Nephron progenitor cell (in vitro differentiated cells): ENCODE measurements around the gene SMIM8.

Experiments used
- DNase-seq: peaks from one replicate; pipeline ENCODE4 v3.0.0; 2021
- H3K27ac Mint-ChIP-seq: 2 replicates; pipeline ENCODE4 v1.8.0; 2021; ENCODE audit warnings: mild to moderate bottlenecking, moderate library complexity, mixed read lengths
- H3K27me3 Mint-ChIP-seq: 2 replicates; pipeline ENCODE4 v1.8.0; 2021; ENCODE audit warnings: mild to moderate bottlenecking, low read depth, mixed read lengths; ENCODE audit not compliant: poor library complexity
- H3K36me3 Mint-ChIP-seq: 2 replicates; pipeline ENCODE4 v1.8.0; 2021; ENCODE audit warnings: low read depth, mixed read lengths
- H3K4me1 Mint-ChIP-seq: 2 replicates; pipeline ENCODE4 v1.8.0; 2021; ENCODE audit warnings: mixed read lengths
- H3K4me3 Mint-ChIP-seq: 2 replicates; pipeline ENCODE4 v1.8.0; 2021; ENCODE audit warnings: mild to moderate bottlenecking, moderate library complexity, mixed read lengths
- H3K9me3 Mint-ChIP-seq: 2 replicates; pipeline ENCODE4 v1.8.0; 2021; ENCODE audit warnings: mild to moderate bottlenecking, moderate library complexity, mixed read lengths
- CTCF ChIP-seq: fragments of 200-600 bp; sonication (generic); IDR thresholded peaks from 2 replicates; pipeline ENCODE4 v1.5.0; 2021; ENCODE audit warnings: antibody characterized with exemption

Gene SMIM8

GRCh38 chr6:87322304-87323212 is at the start of gene SMIM8:
Gene SMIM8 (plus strand): TSS chr6:87322588. CDS start chr6:87337032, 14,444 bp downstream.
- Mint-ChIP-seq H3K4me3 (peak within 1 kb of the TSS; percentile 98), H3K27ac (peak within 1 kb of the TSS; percentile 75), H3K9me3 (peaks cover 31% of the 10 kb centered on the region), H3K36me3 (peaks cover 9% of the 10 kb centered on the region), H3K27me3 (peaks cover 4% of the 10 kb centered on the region), H3K4me1 (peaks cover 4% of the 10 kb centered on the region)
- peak; percentile 94 for DNase-seq
- TF ChIP-seq CTCF, result peak; percentile 97

- no peak for DNase-seq
- Mint-ChIP-seq H3K27me3 (no peaks in the 10 kb centered on the region), H3K36me3 (no peaks in the 10 kb centered on the region), H3K27ac (no peak overlapping the region), H3K4me1 (no peaks in the 10 kb centered on the region), H3K9me3 (no peaks in the 10 kb centered on the region), H3K4me3 (no peak overlapping the region)
- TF ChIP-seq CTCF, result no peak
These were observed 47.6 kb upstream of the SMIM8 start for GRCh38 chr6:87274660-87275274.

- no peak overlapping the region for H3K4me3 Mint-ChIP-seq
- no peaks in the 10 kb centered on the region for H3K9me3 Mint-ChIP-seq
- no peak for TF ChIP-seq CTCF
- no peaks in the 10 kb centered on the region for H3K27me3 Mint-ChIP-seq
- no peak overlapping the region for H3K27ac Mint-ChIP-seq
- DNase-seq, result no peak
- no peaks in the 10 kb centered on the region for H3K36me3 Mint-ChIP-seq
- no peaks in the 10 kb centered on the region for H3K4me1 Mint-ChIP-seq
These were observed 45.8 kb upstream of the SMIM8 start for GRCh38 chr6:87276624-87277023.

- no peaks in the 10 kb centered on the region for H3K27me3 Mint-ChIP-seq
- H3K27ac Mint-ChIP-seq, result no peak overlapping the region
- H3K36me3 Mint-ChIP-seq, result no peaks in the 10 kb centered on the region
- H3K4me3 Mint-ChIP-seq, result no peak overlapping the region
- no peak for TF ChIP-seq CTCF
- H3K4me1 Mint-ChIP-seq, result no peaks in the 10 kb centered on the region
- DNase-seq, result no peak
- no peaks in the 10 kb centered on the region for H3K9me3 Mint-ChIP-seq
These were observed 45.3 kb upstream of the SMIM8 start for GRCh38 chr6:87277123-87277522.

GRCh38 chr6:87279196-87279595 is 43.2 kb upstream of the SMIM8 start:
- H3K4me3 Mint-ChIP-seq, result no peak overlapping the region
- H3K4me1 Mint-ChIP-seq, result no peaks in the 10 kb centered on the region
- no peaks in the 10 kb centered on the region for H3K27me3 Mint-ChIP-seq
- TF ChIP-seq CTCF, result no peak
- DNase-seq, result no peak
- H3K9me3 Mint-ChIP-seq, result no peaks in the 10 kb centered on the region
- no peaks in the 10 kb centered on the region for H3K36me3 Mint-ChIP-seq
- no peak overlapping the region for H3K27ac Mint-ChIP-seq
